Measurements from ENCODE around the gene MTCL1. TPM values are rescaled to one million over a fixed set of nuclear protein-coding genes. Genes with fewer than 3 reads are reported as not detected.

MTCL1 gene
- total and polyA plus RNA-seq, 2 experiments from 2014 or later, result 10.6 to 19.7 TPM

GRCh38 chr18:8766559-8767293, 61.4 kb downstream of the MTCL1 start:
- no peaks in the 10 kb centered on the region for H3K9me2 ChIP-seq (replicated peaks; ENCODE audit: insufficient read depth)
- no peaks in the 10 kb centered on the region for H3K27me3 ChIP-seq
- H4K20me1 ChIP-seq (ENCODE audit: insufficient read depth, poor library complexity, severe bottlenecking), result no peaks in the 10 kb centered on the region
- H3K27ac ChIP-seq, result no peak overlapping the region
- no peaks in the 10 kb centered on the region for H3K9me3 ChIP-seq (ENCODE audit: low read depth)
- H3K79me2 ChIP-seq, result no peaks in the 10 kb centered on the region
- no peak for DNase-seq (ENCODE audit: low spot score)
- no peak overlapping the region for H2AFZ ChIP-seq
- H3K36me3 ChIP-seq (replicated peaks; ENCODE audit: insufficient read depth, low read depth), result no peaks in the 10 kb centered on the region
- TF ChIP-seq CTCF (IDR thresholded peaks at IDR 0.05; ENCODE audit: poor library complexity) (no peak), EZH2 (IDR thresholded peaks at IDR 0.05; ENCODE audit: borderline replicate concordance) (no peak), EZH2phosphoT487 (IDR thresholded peaks at IDR 0.05; ENCODE audit: low read depth, severe bottlenecking, unreplicated experiment) (no peak)
- H3K4me2 ChIP-seq, result peak overlapping the region; percentile 36
- whole genome bisulfite sequencing (ENCODE audit: low lambda C conversion rate, missing lambda C conversion rate), result 76% methylated on average over 2 of the region's 2 CpGs
- no peak overlapping the region for H3K4me3 ChIP-seq
- H3K4me1 ChIP-seq (ENCODE audit: insufficient read depth), result peaks cover 10% of the 10 kb centered on the region

- WGBS (ENCODE audit: low lambda C conversion rate, missing lambda C conversion rate), result 82% methylated on average over 4 of the region's 4 CpGs
- Histone ChIP-seq H3K4me1 (ENCODE audit: insufficient read depth) (peaks cover 10% of the 10 kb centered on the region), H3K9me2 (replicated peaks; ENCODE audit: insufficient read depth) (no peaks in the 10 kb centered on the region), H3K36me3 (replicated peaks; ENCODE audit: insufficient read depth, low read depth) (no peaks in the 10 kb centered on the region), H3K4me3 (no peak overlapping the region), H3K79me2 (no peaks in the 10 kb centered on the region), H3K9me3 (ENCODE audit: low read depth) (no peaks in the 10 kb centered on the region), H4K20me1 (ENCODE audit: insufficient read depth, poor library complexity, severe bottlenecking) (no peaks in the 10 kb centered on the region), H2AFZ (no peak overlapping the region), H3K27ac (no peak overlapping the region), H3K27me3 (no peaks in the 10 kb centered on the region), H3K4me2 (no peak overlapping the region)
- TF ChIP-seq CTCF (IDR thresholded peaks at IDR 0.05; ENCODE audit: poor library complexity) (no peak), EZH2phosphoT487 (IDR thresholded peaks at IDR 0.05; ENCODE audit: low read depth, severe bottlenecking, unreplicated experiment) (no peak), EZH2 (IDR thresholded peaks at IDR 0.05; ENCODE audit: borderline replicate concordance) (no peak)
- DNase-seq (ENCODE audit: low spot score), result no peak
These were observed 62.0 kb downstream of the MTCL1 start for GRCh38 chr18:8767340-8767739.

- no peak for DNase-seq (ENCODE audit: low spot score)
- Histone ChIP-seq H3K4me2 (no peak overlapping the region), H3K27ac (no peak overlapping the region), H3K36me3 (replicated peaks; ENCODE audit: insufficient read depth, low read depth) (no peaks in the 10 kb centered on the region), H3K79me2 (no peaks in the 10 kb centered on the region), H3K4me1 (ENCODE audit: insufficient read depth) (peaks cover 15% of the 10 kb centered on the region), H3K9me3 (ENCODE audit: low read depth) (no peaks in the 10 kb centered on the region), H3K4me3 (no peak overlapping the region), H3K9me2 (replicated peaks; ENCODE audit: insufficient read depth) (no peaks in the 10 kb centered on the region), H2AFZ (no peak overlapping the region), H3K27me3 (no peaks in the 10 kb centered on the region), H4K20me1 (ENCODE audit: insufficient read depth, poor library complexity, severe bottlenecking) (no peaks in the 10 kb centered on the region)
- TF ChIP-seq EZH2phosphoT487 (IDR thresholded peaks at IDR 0.05; ENCODE audit: low read depth, severe bottlenecking, unreplicated experiment), result no peak
- TF ChIP-seq EZH2 (IDR thresholded peaks at IDR 0.05; ENCODE audit: borderline replicate concordance), result no peak
- TF ChIP-seq CTCF (IDR thresholded peaks at IDR 0.05; ENCODE audit: poor library complexity), result no peak
- 89% methylated on average over 3 of the region's 3 CpGs for WGBS (ENCODE audit: low lambda C conversion rate, missing lambda C conversion rate)
These were observed 64.2 kb downstream of the MTCL1 start for GRCh38 chr18:8769509-8770095.

Data from hepatocyte (in vitro differentiated cells).